ENCODE data around the gene YIPF1.

DNA sequence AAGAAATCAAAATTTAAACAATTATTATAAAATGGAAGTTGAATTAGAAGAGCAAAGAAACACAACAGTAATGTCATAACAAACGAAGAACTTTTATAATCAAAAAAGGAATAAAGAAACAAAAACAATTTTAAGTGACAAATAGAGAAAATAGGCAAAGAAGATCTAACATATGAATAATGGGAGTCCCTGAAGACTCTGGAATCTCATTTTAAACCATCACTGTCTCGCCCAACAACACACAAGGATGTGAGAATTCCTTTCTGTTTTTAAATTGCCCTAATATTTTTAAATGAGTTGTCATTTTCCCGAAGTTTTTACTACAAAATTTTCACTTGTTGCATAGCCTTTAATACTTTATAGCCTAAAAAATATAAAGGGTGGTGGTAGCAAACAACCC, 47.2 kb downstream of the YIPF1 start:
- TF ChIP-seq, protein P1, sequence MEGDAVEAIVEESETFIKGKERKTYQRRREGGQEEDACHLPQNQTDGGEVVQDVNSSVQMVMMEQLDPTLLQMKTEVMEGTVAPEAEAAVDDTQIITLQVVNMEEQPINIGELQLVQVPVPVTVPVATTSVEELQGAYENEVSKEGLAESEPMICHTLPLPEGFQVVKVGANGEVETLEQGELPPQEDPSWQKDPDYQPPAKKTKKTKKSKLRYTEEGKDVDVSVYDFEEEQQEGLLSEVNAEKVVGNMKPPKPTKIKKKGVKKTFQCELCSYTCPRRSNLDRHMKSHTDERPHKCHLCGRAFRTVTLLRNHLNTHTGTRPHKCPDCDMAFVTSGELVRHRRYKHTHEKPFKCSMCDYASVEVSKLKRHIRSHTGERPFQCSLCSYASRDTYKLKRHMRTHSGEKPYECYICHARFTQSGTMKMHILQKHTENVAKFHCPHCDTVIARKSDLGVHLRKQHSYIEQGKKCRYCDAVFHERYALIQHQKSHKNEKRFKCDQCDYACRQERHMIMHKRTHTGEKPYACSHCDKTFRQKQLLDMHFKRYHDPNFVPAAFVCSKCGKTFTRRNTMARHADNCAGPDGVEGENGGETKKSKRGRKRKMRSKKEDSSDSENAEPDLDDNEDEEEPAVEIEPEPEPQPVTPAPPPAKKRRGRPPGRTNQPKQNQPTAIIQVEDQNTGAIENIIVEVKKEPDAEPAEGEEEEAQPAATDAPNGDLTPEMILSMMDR (IDR thresholded peaks at IDR 0.05) = no peak
- no peak for TF ChIP-seq POLR2A (IDR thresholded peaks at IDR 0.05)

Data from heart left ventricle (tissue), 13 donors.